ENCODE measurements around the gene KLHDC3. TPM values are rescaled to one million over a fixed set of nuclear protein-coding genes. Genes with fewer than 3 reads are reported as not detected.

KLHDC3 gene
- total and polyA plus RNA-seq, 2 of the 13 experiments (the other 11 are each of a cell fraction or from before 2014, with no cell fraction given) = 78.3 to 91.5 TPM

- 87% methylated on average over 3 of the region's 3 CpGs for WGBS (ENCODE audit: low lambda C conversion rate)
- no peak for TF ChIP-seq ZNF446 (CRISPR knock-in tag; IDR thresholded peaks at IDR 0.05)
- TF ChIP-seq, protein P1, sequence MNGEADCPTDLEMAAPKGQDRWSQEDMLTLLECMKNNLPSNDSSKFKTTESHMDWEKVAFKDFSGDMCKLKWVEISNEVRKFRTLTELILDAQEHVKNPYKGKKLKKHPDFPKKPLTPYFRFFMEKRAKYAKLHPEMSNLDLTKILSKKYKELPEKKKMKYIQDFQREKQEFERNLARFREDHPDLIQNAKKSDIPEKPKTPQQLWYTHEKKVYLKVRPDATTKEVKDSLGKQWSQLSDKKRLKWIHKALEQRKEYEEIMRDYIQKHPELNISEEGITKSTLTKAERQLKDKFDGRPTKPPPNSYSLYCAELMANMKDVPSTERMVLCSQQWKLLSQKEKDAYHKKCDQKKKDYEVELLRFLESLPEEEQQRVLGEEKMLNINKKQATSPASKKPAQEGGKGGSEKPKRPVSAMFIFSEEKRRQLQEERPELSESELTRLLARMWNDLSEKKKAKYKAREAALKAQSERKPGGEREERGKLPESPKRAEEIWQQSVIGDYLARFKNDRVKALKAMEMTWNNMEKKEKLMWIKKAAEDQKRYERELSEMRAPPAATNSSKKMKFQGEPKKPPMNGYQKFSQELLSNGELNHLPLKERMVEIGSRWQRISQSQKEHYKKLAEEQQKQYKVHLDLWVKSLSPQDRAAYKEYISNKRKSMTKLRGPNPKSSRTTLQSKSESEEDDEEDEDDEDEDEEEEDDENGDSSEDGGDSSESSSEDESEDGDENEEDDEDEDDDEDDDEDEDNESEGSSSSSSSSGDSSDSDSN (CRISPR knock-in tag; IDR thresholded peaks at IDR 0.05) = 0 out of 2 replicates have a peak, but pooled peaks have one; percentile 41
- H3K79me2 ChIP-seq (ENCODE audit: insufficient read depth, low read length) = no peaks in the 10 kb centered on the region
- DNase-seq (ENCODE audit: low spot score) (no peak), FAIRE-seq (no peak), ATAC-seq (no peak)
- peak overlapping the region; percentile 30 for H3K27ac ChIP-seq (ENCODE audit: extremely low read length, insufficient read depth, low read length)
- ChIA-PET CTCF (ENCODE audit: low intra/inter-chr PET ratio, low total read pairs) (no interaction called here), POLR2A (interaction anchor here (0.7 to 3.4 kb wide), 6 partner anchors 12 to 225 kb away, joined by 4 to 33 read pairs (median 8); partner anchors contain the start of genes CNPY3, CUL7 and PPP2R5D)
- no peak overlapping the region for H3K9ac ChIP-seq (ENCODE audit: insufficient read depth, low read depth, low read length)
- intact Hi-C loops (cut with micrococcal nuclease; ENCODE audit: unreplicated experiment) (loop anchor here (2.0 kb wide), 1 partner anchor 43 kb away; the partner anchor contains the start of gene CNPY3), in situ Hi-C loops (cut with HindIII; ENCODE audit: extremely low pct_ligation_motif_present, low pct_unique_long_range_greater_than_20kb) (no loop called here)
- no peaks in the 10 kb centered on the region for H3K9me3 ChIP-seq (ENCODE audit: low read length)
- no peak overlapping the region for H2AFZ ChIP-seq (ENCODE audit: low read length)
- H3K36me3 ChIP-seq (replicated peaks in 1 of 2; ENCODE audit: control insufficient read depth in 1 of 2, insufficient read depth in 2 of 2, low read length in 2 of 2) = no peaks in the 10 kb centered on the region
- H3K27me3 ChIP-seq (ENCODE audit: control insufficient read depth in 1 of 2, insufficient read depth in 2 of 2, low read length in 2 of 2) = no peaks in the 10 kb centered on the region
- H3K4me2 ChIP-seq (ENCODE audit: low read depth, low read length) = no peak overlapping the region
- peaks cover 39% of the 10 kb centered on the region for H3K4me1 ChIP-seq (ENCODE audit: insufficient read depth, low read length)
- no peaks in the 10 kb centered on the region for H4K20me1 ChIP-seq (ENCODE audit: insufficient read depth, low read length)
- no TSS peak for BruUV-seq (replicated peaks)
- no peak overlapping the region for H3K4me3 ChIP-seq (replicated peaks in 1 of 3; ENCODE audit: insufficient read depth in 1 of 3, low read depth in 2 of 3, low read length in 3 of 3)
Measured at GRCh38 chr6:42971746-42972327, 42.2 kb upstream of the KLHDC3 start.

- Histone ChIP-seq H3K79me2 (ENCODE audit: insufficient read depth, low read length) (peaks cover 10% of the 10 kb centered on the region), H3K27ac (ENCODE audit: extremely low read length, insufficient read depth, low read length) (no peak overlapping the region), H4K20me1 (ENCODE audit: insufficient read depth, low read length) (no peaks in the 10 kb centered on the region), H3K4me3 (replicated peaks in 1 of 3; ENCODE audit: insufficient read depth in 1 of 3, low read depth in 2 of 3, low read length in 3 of 3) (no peak overlapping the region), H3K27me3 (ENCODE audit: control insufficient read depth in 1 of 2, insufficient read depth in 2 of 2, low read length in 2 of 2) (no peaks in the 10 kb centered on the region; a peak in 1 of 5 replicates), H3K9ac (ENCODE audit: insufficient read depth, low read depth, low read length) (no peak overlapping the region), H2AFZ (ENCODE audit: low read length) (no peak overlapping the region), H3K4me1 (ENCODE audit: insufficient read depth, low read length) (peaks cover 50% of the 10 kb centered on the region), H3K36me3 (replicated peaks in 1 of 2; ENCODE audit: control insufficient read depth in 1 of 2, insufficient read depth in 2 of 2, low read length in 2 of 2) (no peaks in the 10 kb centered on the region), H3K4me2 (ENCODE audit: low read depth, low read length) (no peak overlapping the region), H3K9me3 (ENCODE audit: low read length) (no peaks in the 10 kb centered on the region)
- FAIRE-seq (no peak), DNase-seq (ENCODE audit: low spot score) (no peak), ATAC-seq (no peak)
- in situ Hi-C loops (cut with HindIII; ENCODE audit: extremely low pct_ligation_motif_present, low pct_unique_long_range_greater_than_20kb) = no loop called here
- CTCF ChIA-PET (ENCODE audit: low intra/inter-chr PET ratio, low total read pairs) = no interaction called here
- intact Hi-C loops (cut with micrococcal nuclease; ENCODE audit: unreplicated experiment) = no loop called here
- WGBS (ENCODE audit: low lambda C conversion rate) = 100% methylated on average over 3 of the region's 3 CpGs
- no TSS peak for BruUV-seq (replicated peaks)
- POLR2A ChIA-PET = interaction anchor here (1.5 to 3.0 kb wide), 2 partner anchors 10 to 14 kb away, joined by 4 to 17 read pairs; partner anchors contain the start of genes GNMT and PPP2R5D
- no peak for TF ChIP-seq MED8 (CRISPR knock-in tag; IDR thresholded peaks at IDR 0.05; ENCODE audit: insufficient replicate concordance)
- no peak for TF ChIP-seq ZNF224 (CRISPR knock-in tag; IDR thresholded peaks at IDR 0.05)
- TF ChIP-seq REPIN1 (CRISPR knock-in tag; IDR thresholded peaks at IDR 0.05; ENCODE audit: borderline replicate concordance, low read depth) = no peak
- no peak for TF ChIP-seq ZBTB10 (CRISPR knock-in tag; IDR thresholded peaks at IDR 0.05; ENCODE audit: borderline replicate concordance)
- TF ChIP-seq PTBP1 (IDR thresholded peaks at IDR 0.05; ENCODE audit: low read depth, low read length, poor library complexity, severe bottlenecking) = no peak
- TF ChIP-seq RXRA (CRISPR knock-in tag; IDR thresholded peaks at IDR 0.05) = no peak
- no peak for TF ChIP-seq KDM1A (CRISPR knock-in tag; IDR thresholded peaks at IDR 0.05)
- TF ChIP-seq, protein P2, sequence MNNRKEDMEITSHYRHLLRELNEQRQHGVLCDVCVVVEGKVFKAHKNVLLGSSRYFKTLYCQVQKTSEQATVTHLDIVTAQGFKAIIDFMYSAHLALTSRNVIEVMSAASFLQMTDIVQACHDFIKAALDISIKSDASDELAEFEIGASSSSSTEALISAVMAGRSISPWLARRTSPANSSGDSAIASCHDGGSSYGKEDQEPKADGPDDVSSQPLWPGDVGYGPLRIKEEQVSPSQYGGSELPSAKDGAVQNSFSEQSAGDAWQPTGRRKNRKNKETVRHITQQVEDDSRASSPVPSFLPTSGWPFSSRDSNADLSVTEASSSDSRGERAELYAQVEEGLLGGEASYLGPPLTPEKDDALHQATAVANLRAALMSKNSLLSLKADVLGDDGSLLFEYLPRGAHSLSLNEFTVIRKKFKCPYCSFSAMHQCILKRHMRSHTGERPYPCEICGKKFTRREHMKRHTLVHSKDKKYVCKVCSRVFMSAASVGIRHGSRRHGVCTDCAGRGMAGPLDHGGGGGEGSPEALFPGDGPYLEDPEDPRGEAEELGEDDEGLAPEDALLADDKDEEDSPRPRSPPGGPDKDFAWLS (CRISPR knock-in tag; IDR thresholded peaks at IDR 0.05; ENCODE audit: borderline replicate concordance) = no peak
Measured at GRCh38 chr6:42973926-42974325, 40.1 kb upstream of the KLHDC3 start.
